Effector CD4-positive, alpha-beta T cell (primary cell): Measurements from ENCODE around the gene GCDH.
A peak's percentile ranks its signal among the peaks of the same experiment; 100 is the strongest.

Experiments used
- DNase-seq: peaks from one replicate; pipeline ENCODE4 v3.0.0-alpha.2; 2020

GCDH gene

GRCh38 chr19:12943437-12944044, 52.6 kb downstream of the GCDH start:
- no peak for DNase-seq

- DNase-seq: no peak
These were observed 53.2 kb downstream of the GCDH start for GRCh38 chr19:12944104-12944674.

GRCh38 chr19:12945479-12946091, 54.6 kb downstream of the GCDH start, which contains the start of gene RAD23A:
Gene RAD23A, plus strand, starts transcription at chr19:12945862. Its CDS starts 87 bp downstream, at chr19:12945949.
- DNase-seq: peak; percentile 98

DNA sequence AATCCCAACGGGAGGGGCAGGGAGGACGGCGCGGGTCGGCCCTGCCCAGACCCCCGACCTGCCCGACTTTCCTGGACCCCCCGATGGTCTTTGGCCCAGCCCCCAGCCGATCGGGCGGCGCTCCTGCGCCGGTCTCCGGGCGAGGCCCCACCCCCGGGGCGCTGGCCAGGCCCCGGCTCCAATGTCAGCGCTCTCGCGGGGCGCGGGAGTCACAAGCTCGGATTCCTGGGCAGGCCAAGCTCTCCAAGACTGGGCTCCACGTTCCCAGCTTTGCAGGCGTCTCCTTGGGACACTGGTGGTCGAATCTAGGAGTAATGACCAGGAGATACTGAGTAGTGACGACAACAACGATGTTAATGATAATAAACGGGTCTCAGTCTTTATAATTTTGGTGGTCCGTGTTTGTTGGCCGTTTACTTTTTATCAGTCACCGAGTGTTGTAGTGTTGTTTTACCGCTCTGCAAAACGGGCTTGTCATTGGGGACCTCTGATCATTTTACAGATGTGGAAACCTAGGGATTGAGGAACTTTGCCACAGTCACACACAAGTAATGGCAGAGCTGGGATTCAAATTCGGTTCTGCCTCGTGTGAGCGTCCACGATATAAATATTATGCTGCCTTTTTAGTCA, 55.2 kb downstream of the GCDH start:
- peak; percentile 28 for DNase-seq

DNA sequence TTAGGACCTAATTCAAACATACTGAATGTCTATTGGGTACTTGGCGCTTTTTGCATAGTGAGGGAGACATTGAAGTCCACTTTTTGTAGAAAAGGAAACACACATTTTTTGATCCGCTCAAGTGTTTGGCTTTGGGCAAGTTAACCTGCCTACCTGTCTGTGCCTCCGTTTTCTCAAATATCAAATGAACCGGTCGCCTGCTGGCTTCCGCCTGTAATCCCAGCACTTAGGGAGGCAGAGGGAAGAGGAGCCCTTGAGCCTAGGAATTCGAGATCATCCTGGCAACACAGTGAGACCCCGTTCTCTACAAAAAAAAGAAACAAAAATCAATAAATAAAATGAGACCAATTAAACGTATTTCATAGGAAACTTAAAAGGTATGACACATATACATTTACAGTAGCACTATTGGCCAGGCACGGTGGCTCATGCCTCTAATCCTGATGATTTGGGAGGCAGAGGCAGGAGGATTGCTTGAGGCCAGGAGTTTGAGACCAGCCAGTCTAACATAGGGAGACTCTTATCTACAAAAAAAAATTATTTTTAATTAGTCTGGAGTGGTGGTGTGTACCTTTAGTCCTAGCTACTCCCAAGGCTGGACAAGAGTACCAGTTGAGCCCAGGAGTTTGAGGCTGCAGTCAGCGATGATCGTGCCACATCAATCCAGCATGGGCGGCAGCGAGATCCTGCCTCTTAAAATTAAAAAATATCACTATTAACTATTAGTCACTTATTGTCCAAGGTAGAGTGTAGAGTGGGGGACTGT, 56.0 kb downstream of the GCDH start:
- no peak for DNase-seq

DNA sequence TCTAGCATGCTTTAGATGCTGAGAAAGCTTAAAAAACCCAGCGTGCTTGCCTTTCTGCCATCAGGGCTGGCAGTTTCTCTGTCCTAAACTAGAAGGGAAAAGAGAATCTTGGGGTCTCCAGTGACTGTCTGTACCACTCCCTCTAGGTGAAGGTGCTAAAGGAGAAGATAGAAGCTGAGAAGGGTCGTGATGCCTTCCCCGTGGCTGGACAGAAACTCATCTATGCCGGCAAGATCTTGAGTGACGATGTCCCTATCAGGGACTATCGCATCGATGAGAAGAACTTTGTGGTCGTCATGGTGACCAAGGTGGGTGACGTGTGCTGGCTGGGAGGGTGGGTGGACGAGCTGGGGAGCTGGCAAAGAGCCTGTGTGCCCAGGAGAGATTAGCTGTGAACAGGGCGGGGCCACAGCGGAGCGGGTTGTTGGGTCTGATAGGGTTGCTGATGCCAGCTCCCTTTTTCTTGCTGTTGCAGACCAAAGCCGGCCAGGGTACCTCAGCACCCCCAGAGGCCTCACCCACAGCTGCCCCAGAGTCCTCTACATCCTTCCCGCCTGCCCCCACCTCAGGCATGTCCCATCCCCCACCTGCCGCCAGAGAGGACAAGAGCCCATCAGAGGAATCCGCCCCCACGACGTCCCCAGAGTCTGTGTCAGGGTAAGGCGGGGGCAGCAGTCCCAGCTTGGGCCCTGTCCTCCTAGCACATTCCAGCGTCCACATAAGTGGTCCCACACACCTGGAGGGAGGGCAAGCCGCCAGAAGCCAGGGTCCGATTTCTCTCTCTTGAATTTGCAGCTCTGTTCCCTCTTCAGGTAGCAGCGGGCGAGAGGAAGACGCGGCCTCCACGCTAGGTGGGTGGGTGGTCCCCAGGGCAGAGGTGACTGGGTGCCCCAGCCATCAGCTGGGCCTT, 57.0 kb downstream of the GCDH start:
- DNase-seq: no peak

- DNase-seq: no peak
These were observed 57.8 kb downstream of the GCDH start for GRCh38 chr19:12948612-12949362.
